ENCODE measurements around the gene PRIMPOL. TPM values are rescaled to one million over a fixed set of nuclear protein-coding genes. Genes with fewer than 3 reads are reported as not detected.
"Not testable (repeated sequence)": the region's sequence is repeated elsewhere in the genome, so short reads cannot be mapped to it uniquely, and the experiment has no call there.

PRIMPOL gene
- total RNA-seq, 2 donors from 2014 or later: 23.6 to 35.7 TPM

DNA sequence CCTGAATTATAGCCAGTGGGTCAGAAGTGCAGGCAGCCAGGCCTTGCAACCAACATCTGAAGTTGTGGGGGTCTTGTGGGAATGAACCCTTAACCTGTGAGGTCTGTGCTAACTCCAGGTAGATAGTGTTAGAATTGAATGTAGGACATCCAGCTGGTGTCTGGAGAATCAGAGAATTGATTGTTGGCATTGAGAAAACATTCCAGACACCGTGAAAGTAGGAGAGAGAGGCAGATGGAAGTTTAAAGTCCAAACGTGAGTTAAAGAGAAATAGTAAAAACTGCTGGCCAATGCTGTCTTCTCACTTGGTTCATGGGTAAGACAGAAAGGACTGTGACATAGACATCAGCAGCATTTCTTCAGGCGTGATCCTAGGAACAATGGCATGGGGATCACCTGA, 28.0 kb upstream of the PRIMPOL start:
- Histone ChIP-seq H3K4me3 (no peak overlapping the region), H3K9me3 (no peaks in the 10 kb centered on the region), H3K27me3 (replicated peaks; ENCODE audit: insufficient read depth) (no peaks in the 10 kb centered on the region), H3K27ac (no peak overlapping the region), H3K4me1 (ENCODE audit: control insufficient read depth in 1 of 2, low read depth in 2 of 2) (no peaks in the 10 kb centered on the region), H3K36me3 (peaks cover 5% of the 10 kb centered on the region)
- TF ChIP-seq, protein P1, sequence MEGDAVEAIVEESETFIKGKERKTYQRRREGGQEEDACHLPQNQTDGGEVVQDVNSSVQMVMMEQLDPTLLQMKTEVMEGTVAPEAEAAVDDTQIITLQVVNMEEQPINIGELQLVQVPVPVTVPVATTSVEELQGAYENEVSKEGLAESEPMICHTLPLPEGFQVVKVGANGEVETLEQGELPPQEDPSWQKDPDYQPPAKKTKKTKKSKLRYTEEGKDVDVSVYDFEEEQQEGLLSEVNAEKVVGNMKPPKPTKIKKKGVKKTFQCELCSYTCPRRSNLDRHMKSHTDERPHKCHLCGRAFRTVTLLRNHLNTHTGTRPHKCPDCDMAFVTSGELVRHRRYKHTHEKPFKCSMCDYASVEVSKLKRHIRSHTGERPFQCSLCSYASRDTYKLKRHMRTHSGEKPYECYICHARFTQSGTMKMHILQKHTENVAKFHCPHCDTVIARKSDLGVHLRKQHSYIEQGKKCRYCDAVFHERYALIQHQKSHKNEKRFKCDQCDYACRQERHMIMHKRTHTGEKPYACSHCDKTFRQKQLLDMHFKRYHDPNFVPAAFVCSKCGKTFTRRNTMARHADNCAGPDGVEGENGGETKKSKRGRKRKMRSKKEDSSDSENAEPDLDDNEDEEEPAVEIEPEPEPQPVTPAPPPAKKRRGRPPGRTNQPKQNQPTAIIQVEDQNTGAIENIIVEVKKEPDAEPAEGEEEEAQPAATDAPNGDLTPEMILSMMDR (IDR thresholded peaks at IDR 0.05): no peak
- ATAC-seq (ENCODE audit: insufficient number of reproducible peaks, low FRiP score, low read depth) (no peak), DNase-seq (ENCODE audit: low spot score) (no peak)

DNA sequence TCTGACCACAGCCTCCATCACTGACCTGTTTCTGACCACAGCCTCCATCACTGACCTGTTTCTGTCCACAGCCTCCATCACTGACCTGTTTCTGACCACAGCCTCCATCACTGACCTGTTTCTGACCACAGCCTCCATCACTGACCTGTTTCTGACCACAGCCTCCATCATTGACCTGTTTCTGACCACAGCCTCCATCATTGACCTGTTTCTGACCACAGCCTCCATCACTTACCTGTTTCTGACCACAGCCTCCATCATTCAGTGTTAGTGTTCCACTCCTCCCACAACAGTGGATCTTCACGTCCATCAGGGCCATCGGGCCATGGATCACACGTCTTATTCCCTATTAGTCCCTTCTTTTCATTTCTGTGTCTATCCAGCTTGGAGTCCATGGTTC, 25.0 kb upstream of the PRIMPOL start:
- ATAC-seq (ENCODE audit: insufficient number of reproducible peaks, low FRiP score, low read depth); H3K9me3 ChIP-seq: not testable (repeated sequence)

DNA sequence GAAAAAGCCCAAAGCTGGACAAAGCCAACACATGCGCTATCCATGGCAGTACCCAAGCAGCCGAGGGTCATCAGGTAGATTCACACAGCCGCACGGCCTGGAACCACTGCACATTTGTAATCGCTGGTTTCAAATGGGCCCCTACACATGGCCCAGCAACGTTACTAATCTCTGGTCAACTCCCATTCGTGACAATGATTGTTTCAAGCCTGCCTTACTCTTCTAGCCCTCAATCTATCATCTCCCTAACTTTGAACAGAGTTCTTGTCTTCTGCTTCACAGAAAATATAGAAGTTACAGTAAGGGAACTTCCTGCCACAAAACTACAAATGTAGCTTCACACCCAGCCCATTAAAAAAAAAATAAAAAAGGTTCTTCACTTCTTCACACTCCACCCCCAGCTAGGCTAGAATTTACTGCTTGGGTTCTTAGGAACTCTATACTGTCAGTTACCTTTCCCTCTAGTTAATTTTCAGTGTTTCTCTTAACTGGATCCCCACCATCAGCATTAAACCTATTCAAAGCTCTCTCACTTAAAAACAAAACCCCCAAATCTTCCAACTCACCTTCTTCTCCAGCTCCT, 24.5 kb upstream of the PRIMPOL start:
- no peak for ATAC-seq (ENCODE audit: insufficient number of reproducible peaks, low FRiP score, low read depth)
- no peaks in the 10 kb centered on the region for H3K27me3 ChIP-seq (replicated peaks; ENCODE audit: insufficient read depth)
- no peak overlapping the region for H3K4me3 ChIP-seq
- DNase-seq (ENCODE audit: low spot score): no peak
- TF ChIP-seq, protein P1 (IDR thresholded peaks at IDR 0.05): no peak
- no peaks in the 10 kb centered on the region for H3K4me1 ChIP-seq (ENCODE audit: control insufficient read depth in 1 of 2, low read depth in 2 of 2)
- H3K9me3 ChIP-seq: no peaks in the 10 kb centered on the region
- H3K36me3 ChIP-seq: peaks cover 26% of the 10 kb centered on the region
- H3K27ac ChIP-seq: no peak overlapping the region

More for the DNA sequence above, 25.0 kb upstream of the PRIMPOL start:
- not testable (repeated sequence) for H3K27me3 ChIP-seq (replicated peaks; ENCODE audit: insufficient read depth); H3K4me1 ChIP-seq (ENCODE audit: control insufficient read depth in 1 of 2, low read depth in 2 of 2); H3K4me3 ChIP-seq; H3K27ac ChIP-seq; DNase-seq (ENCODE audit: low spot score)
- H3K36me3 ChIP-seq: peaks cover 22% of the 10 kb centered on the region

DNA sequence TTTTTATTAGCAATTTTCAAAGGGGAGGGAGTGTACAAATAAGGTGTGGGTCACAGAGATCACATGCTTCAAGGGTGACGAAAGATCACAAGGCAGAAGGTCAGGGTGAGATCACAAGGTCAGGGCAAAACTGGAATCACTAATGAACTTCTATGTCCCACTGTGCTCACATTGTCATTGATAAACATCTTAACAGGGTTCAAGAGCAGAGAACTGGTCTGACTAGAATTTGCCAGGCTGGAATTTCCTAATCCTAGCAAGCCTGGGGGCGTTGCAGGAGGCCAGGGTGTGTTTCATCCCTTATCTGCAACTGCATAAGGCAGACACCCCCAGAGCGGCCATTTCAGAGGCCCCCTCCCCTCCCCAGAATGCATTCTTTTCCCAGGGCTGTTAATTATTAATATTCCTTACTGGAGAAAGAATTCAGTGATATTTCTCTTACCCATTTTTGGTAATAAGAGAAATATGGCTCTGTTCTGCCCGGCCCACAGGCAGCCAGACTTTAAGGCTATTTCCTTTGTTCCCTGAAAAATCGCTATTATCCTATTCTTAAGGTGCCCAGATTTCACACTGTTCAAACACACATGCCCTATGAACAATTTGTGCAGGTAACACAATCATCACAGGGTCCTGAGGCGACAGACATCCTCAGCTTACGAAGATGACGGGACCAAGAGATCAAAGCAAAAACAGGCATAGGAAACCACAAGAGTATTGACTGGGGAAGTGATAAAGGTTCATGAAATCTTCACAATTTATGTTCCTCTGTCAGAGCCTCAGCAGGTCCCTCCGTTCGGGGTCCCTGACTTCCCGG, 23.5 kb upstream of the PRIMPOL start:
- not testable (repeated sequence) for H3K4me3 ChIP-seq; ATAC-seq (ENCODE audit: insufficient number of reproducible peaks, low FRiP score, low read depth); H3K27ac ChIP-seq; H3K27me3 ChIP-seq (replicated peaks; ENCODE audit: insufficient read depth); H3K4me1 ChIP-seq (ENCODE audit: control insufficient read depth in 1 of 2, low read depth in 2 of 2); H3K9me3 ChIP-seq; DNase-seq (ENCODE audit: low spot score)
- H3K36me3 ChIP-seq: peaks cover 35% of the 10 kb centered on the region

DNA sequence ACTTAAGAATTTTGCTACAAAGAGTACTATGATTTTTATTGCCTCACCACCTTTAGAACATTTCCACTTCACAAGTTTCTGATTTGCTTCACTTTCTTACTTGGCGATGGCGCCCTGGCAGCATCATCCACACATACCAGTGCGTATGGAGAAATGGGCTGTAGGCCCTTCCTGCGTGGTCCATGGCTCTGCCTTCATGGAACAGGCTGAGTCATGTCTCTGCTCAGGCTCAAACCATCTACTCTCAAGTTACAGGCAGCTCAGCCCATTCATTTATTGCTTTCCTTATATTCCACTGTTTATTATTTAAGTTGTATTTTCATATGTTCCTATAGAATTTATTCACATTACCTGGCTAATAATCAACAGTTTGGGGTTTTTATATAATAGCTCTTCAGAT, 21.4 kb upstream of the PRIMPOL start:
- Histone ChIP-seq H3K36me3 (peaks cover 45% of the 10 kb centered on the region), H3K27ac (no peak overlapping the region), H3K4me3 (no peak overlapping the region), H3K27me3 (replicated peaks; ENCODE audit: insufficient read depth) (no peaks in the 10 kb centered on the region), H3K9me3 (no peaks in the 10 kb centered on the region), H3K4me1 (ENCODE audit: control insufficient read depth in 1 of 2, low read depth in 2 of 2) (no peaks in the 10 kb centered on the region)
- TF ChIP-seq, protein P1 (IDR thresholded peaks at IDR 0.05): no peak
- DNase-seq (ENCODE audit: low spot score): no peak
- ATAC-seq (ENCODE audit: insufficient number of reproducible peaks, low FRiP score, low read depth): no peak

DNA sequence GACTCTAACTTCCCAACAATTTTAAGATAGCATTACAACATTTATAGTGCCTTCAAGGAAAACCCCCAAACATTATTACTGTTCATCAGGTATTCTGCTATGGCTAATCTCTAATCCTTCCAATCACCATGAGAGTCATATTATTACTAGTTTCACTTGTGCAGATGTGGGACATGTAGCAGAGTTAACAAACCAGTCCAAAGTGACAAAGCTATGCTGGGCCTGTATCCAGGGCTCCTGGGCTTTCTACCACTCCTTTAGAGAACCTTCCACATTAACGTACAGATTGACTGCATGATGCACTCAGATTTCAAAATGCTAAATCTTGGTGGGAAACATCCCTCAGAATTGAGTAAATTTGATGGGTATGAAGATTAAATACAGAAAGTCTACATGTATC, 16.7 kb upstream of the PRIMPOL start:
- no peak overlapping the region for H3K27ac ChIP-seq
- H3K4me1 ChIP-seq (ENCODE audit: control insufficient read depth in 1 of 2, low read depth in 2 of 2): no peaks in the 10 kb centered on the region
- no peak for DNase-seq (ENCODE audit: low spot score)
- TF ChIP-seq, protein P1 (IDR thresholded peaks at IDR 0.05): no peak
- no peak overlapping the region for H3K4me3 ChIP-seq
- no peak for ATAC-seq (ENCODE audit: insufficient number of reproducible peaks, low FRiP score, low read depth)
- no peaks in the 10 kb centered on the region for H3K27me3 ChIP-seq (replicated peaks; ENCODE audit: insufficient read depth)
- H3K9me3 ChIP-seq: no peaks in the 10 kb centered on the region
- peaks cover 56% of the 10 kb centered on the region for H3K36me3 ChIP-seq

Measured in thoracic aorta (tissue), 2 donors.